Vagina (tissue), 2 donors: ENCODE data around the gene LTK.

ENCODE experiments used
- POLR2A ChIP-seq, 2 donors: fragments of 450-650 bp; IDR thresholded peaks; one replicate each; pipeline ENCODE4 v1.6.1; 2017; ENCODE audit warnings: antibody characterized with exemption in 2 of 2, mild to moderate bottlenecking in 2 of 2, moderate library complexity in 2 of 2
- POLR2AphosphoS5 ChIP-seq, 2 donors: sonication (generic); formaldehyde crosslinking; IDR thresholded peaks; one replicate each; pipeline ENCODE4 v1.9.0; 2017; ENCODE audit warnings: antibody characterized with exemption in 2 of 2, mild to moderate bottlenecking in 2 of 2, low read depth in 1 of 2; ENCODE audit not compliant: insufficient read depth in 1 of 2
- TF ChIP-seq, protein P1 (sequence below), 3 experiments: fragments of 450-650 bp in 2 of 3; fragments of 200-600 bp in 1 of 3; sonication (generic) in 1 of 3; IDR thresholded peaks; one replicate each; pipeline ENCODE4 v1.5.1; 2017 to 2019; ENCODE audit warnings: antibody characterized with exemption in 3 of 3, mild to moderate bottlenecking in 2 of 3, moderate library complexity in 2 of 3

DNA sequence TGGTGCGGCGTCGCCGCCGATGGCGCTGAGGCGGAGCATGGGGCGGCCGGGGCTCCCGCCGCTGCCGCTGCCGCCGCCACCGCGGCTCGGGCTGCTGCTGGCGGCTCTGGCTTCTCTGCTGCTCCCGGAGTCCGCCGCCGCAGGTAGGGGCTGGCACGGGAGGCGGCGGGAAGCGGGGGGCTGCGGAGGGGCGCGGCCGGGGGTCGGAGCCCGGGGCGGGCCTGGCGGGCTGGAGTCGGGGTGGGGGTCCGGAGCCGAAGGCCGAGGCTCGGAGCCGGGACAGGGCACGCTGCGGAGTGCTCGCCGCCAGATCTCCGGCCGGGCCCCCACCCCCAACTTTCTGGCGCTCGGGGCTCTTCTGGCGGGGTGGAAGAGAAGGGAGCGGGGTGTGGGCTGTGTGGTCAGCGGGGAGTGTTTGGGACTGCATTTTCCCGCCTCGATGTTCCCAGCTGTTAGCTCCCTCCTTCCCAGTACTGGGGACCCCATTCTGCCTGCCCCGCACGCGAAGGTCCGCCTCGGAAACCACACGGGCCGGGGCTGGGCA is 45.7 kb upstream of the LTK start:
- TF ChIP-seq, protein P1, sequence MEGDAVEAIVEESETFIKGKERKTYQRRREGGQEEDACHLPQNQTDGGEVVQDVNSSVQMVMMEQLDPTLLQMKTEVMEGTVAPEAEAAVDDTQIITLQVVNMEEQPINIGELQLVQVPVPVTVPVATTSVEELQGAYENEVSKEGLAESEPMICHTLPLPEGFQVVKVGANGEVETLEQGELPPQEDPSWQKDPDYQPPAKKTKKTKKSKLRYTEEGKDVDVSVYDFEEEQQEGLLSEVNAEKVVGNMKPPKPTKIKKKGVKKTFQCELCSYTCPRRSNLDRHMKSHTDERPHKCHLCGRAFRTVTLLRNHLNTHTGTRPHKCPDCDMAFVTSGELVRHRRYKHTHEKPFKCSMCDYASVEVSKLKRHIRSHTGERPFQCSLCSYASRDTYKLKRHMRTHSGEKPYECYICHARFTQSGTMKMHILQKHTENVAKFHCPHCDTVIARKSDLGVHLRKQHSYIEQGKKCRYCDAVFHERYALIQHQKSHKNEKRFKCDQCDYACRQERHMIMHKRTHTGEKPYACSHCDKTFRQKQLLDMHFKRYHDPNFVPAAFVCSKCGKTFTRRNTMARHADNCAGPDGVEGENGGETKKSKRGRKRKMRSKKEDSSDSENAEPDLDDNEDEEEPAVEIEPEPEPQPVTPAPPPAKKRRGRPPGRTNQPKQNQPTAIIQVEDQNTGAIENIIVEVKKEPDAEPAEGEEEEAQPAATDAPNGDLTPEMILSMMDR (IDR thresholded peaks at IDR 0.05) = no peak
- TF ChIP-seq POLR2A (IDR thresholded peaks at IDR 0.05) (no peak), POLR2AphosphoS5 (IDR thresholded peaks at IDR 0.05; ENCODE audit: insufficient read depth in 1 of 2, low read depth in 1 of 2) (no peak)
